ENCODE data around the gene BCHE. TPM values are rescaled to one million over a fixed set of nuclear protein-coding genes. Genes with fewer than 3 reads are reported as not detected.

Gene BCHE
- total RNA-seq (not detected), polyA plus RNA-seq (not detected)

GRCh38 chr3:165837058-165837525 is at the start of gene BCHE:
Gene BCHE, minus strand, starts transcription at chr3:165837423. Its CDS starts 6,390 bp downstream, at chr3:165831033.
- ChIA-PET CTCF (no interaction called here), POLR2A (no interaction called here)
- no peaks in the 10 kb centered on the region for H3K36me3 Mint-ChIP-seq
- H3K4me1 ChIP-seq (ENCODE audit: insufficient read depth, low read length) = no peaks in the 10 kb centered on the region
- DNase-seq = no peak
- peaks cover 0 to 6% (median 2%) of the 10 kb centered on the region in 5 donors for H3K9me3 Mint-ChIP-seq
- no peaks in the 10 kb centered on the region for H3K27me3 Mint-ChIP-seq
- H3K4me3 Mint-ChIP-seq = no peak within 1 kb of the TSS
- H3K4me3 ChIP-seq (ENCODE audit: low read length) = no peak within 1 kb of the TSS
- no peaks in the 10 kb centered on the region for H3K27me3 ChIP-seq (ENCODE audit: insufficient read depth, low read length, poor library complexity, severe bottlenecking)
- H3K4me1 Mint-ChIP-seq = no peaks in the 10 kb centered on the region
- no peaks in the 10 kb centered on the region for H3K9me3 ChIP-seq (ENCODE audit: low read length)
- no peak within 1 kb of the TSS for H3K27ac Mint-ChIP-seq
- no peaks in the 10 kb centered on the region for H3K36me3 ChIP-seq (ENCODE audit: insufficient read depth, low read length)
- no peak within 1 kb of the TSS for H3K27ac ChIP-seq (ENCODE audit: low read depth, low read length)

GRCh38 chr3:165885558-165886270 is 48.5 kb upstream of the BCHE start:
- Mint-ChIP-seq H3K4me3 (no peak overlapping the region), H3K4me1 (no peaks in the 10 kb centered on the region), H3K9me3 (peaks cover 0 to 16% (median 0%) of the 10 kb centered on the region in 5 donors), H3K27ac (no peak overlapping the region), H3K27me3 (no peaks in the 10 kb centered on the region), H3K36me3 (no peaks in the 10 kb centered on the region)
- Histone ChIP-seq H3K4me1 (ENCODE audit: insufficient read depth, low read length) (no peaks in the 10 kb centered on the region), H3K27ac (ENCODE audit: low read depth, low read length) (no peak overlapping the region), H3K4me3 (ENCODE audit: low read length) (no peak overlapping the region), H3K27me3 (ENCODE audit: insufficient read depth, low read length, poor library complexity, severe bottlenecking) (no peaks in the 10 kb centered on the region), H3K9me3 (ENCODE audit: low read length) (no peaks in the 10 kb centered on the region), H3K36me3 (ENCODE audit: insufficient read depth, low read length) (no peaks in the 10 kb centered on the region)
- POLR2A ChIA-PET = no interaction called here
- no peak for DNase-seq
- CTCF ChIA-PET = no interaction called here

- no peaks in the 10 kb centered on the region for H3K27me3 Mint-ChIP-seq
- H3K27me3 ChIP-seq (ENCODE audit: insufficient read depth, low read length, poor library complexity, severe bottlenecking) = no peaks in the 10 kb centered on the region
- no peaks in the 10 kb centered on the region for H3K36me3 Mint-ChIP-seq
- no peaks in the 10 kb centered on the region for H3K4me1 ChIP-seq (ENCODE audit: insufficient read depth, low read length)
- no peak for DNase-seq
- ChIA-PET POLR2A (no interaction called here), CTCF (no interaction called here)
- H3K4me1 Mint-ChIP-seq = no peaks in the 10 kb centered on the region
- H3K27ac ChIP-seq (ENCODE audit: low read depth, low read length) = no peak overlapping the region
- H3K9me3 ChIP-seq (ENCODE audit: low read length) = no peaks in the 10 kb centered on the region
- H3K4me3 Mint-ChIP-seq = no peak overlapping the region
- H3K27ac Mint-ChIP-seq = no peak overlapping the region
- no peak overlapping the region for H3K4me3 ChIP-seq (ENCODE audit: low read length)
- no peaks in the 10 kb centered on the region for H3K36me3 ChIP-seq (ENCODE audit: insufficient read depth, low read length)
- H3K9me3 Mint-ChIP-seq = peaks cover 0 to 16% (median under 1%) of the 10 kb centered on the region in 5 donors
Observed at GRCh38 chr3:165884518-165884917, 47.3 kb upstream of the BCHE start.

- Histone ChIP-seq H3K27me3 (ENCODE audit: insufficient read depth, low read length, poor library complexity, severe bottlenecking) (no peaks in the 10 kb centered on the region), H3K4me3 (ENCODE audit: low read length) (no peak overlapping the region), H3K9me3 (ENCODE audit: low read length) (no peaks in the 10 kb centered on the region), H3K4me1 (ENCODE audit: insufficient read depth, low read length) (no peaks in the 10 kb centered on the region), H3K27ac (ENCODE audit: low read depth, low read length) (no peak overlapping the region), H3K36me3 (ENCODE audit: insufficient read depth, low read length) (no peaks in the 10 kb centered on the region)
- no peak overlapping the region for H3K27ac Mint-ChIP-seq
- ChIA-PET POLR2A (no interaction called here), CTCF (no interaction called here)
- no peaks in the 10 kb centered on the region for H3K36me3 Mint-ChIP-seq
- no peak for DNase-seq
- H3K4me1 Mint-ChIP-seq = no peaks in the 10 kb centered on the region
- H3K9me3 Mint-ChIP-seq = peaks cover 0 to 15% (median 3%) of the 10 kb centered on the region in 5 donors
- H3K4me3 Mint-ChIP-seq = no peak overlapping the region
- H3K27me3 Mint-ChIP-seq = no peaks in the 10 kb centered on the region
Observed at GRCh38 chr3:165883863-165884478, 46.7 kb upstream of the BCHE start.

DNA sequence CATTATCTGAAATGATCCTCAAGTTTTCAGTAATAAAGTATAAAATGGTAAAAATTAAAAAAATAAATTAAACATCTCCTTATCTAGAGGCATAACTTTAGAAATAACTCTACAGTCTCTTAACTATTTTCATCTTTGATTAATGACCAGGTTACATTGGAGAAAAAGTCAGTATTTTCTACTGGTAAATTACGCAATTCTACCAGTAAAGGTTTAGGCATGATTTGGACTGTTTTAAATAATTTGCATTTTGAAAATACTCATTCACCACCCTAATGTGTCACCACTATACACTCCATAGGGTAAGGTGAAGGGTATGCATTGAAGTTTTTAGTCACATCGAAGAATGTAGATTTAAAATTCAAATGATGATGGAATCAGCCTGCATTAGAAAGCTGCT is 45.9 kb upstream of the BCHE start:
- Histone ChIP-seq H3K27ac (ENCODE audit: low read depth, low read length) (no peak overlapping the region), H3K9me3 (ENCODE audit: low read length) (no peaks in the 10 kb centered on the region), H3K4me1 (ENCODE audit: insufficient read depth, low read length) (no peaks in the 10 kb centered on the region), H3K27me3 (ENCODE audit: insufficient read depth, low read length, poor library complexity, severe bottlenecking) (no peaks in the 10 kb centered on the region), H3K36me3 (ENCODE audit: insufficient read depth, low read length) (no peaks in the 10 kb centered on the region), H3K4me3 (ENCODE audit: low read length) (no peak overlapping the region)
- DNase-seq = no peak
- H3K27ac Mint-ChIP-seq = no peak overlapping the region
- ChIA-PET CTCF (no interaction called here), POLR2A (no interaction called here)
- no peaks in the 10 kb centered on the region for H3K36me3 Mint-ChIP-seq
- no peaks in the 10 kb centered on the region for H3K4me1 Mint-ChIP-seq
- H3K4me3 Mint-ChIP-seq = no peak overlapping the region
- H3K27me3 Mint-ChIP-seq = no peaks in the 10 kb centered on the region
- H3K9me3 Mint-ChIP-seq = peaks cover 0 to 11% (median 4%) of the 10 kb centered on the region in 5 donors

DNA sequence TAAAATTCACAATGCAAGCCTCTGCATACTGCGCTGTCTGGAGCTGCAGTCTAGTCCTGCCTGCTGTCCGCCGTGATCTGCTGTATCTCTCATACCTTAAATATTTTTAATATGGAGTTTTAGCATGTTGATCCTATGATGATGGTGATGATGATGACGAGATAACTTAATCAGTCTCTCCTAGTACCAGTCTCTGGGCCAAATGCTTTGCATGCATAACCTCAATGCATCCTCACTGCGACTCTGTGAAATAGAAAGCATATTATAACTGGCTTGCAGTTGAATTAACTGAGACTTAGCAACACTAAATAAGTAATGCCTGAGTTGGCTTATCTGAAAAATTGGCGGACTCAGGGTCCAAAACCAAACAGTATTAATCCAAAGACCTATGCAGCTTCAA is 38.4 kb upstream of the BCHE start:
- H3K9me3 Mint-ChIP-seq = peaks cover 6 to 22% (median 13%) of the 10 kb centered on the region in 5 donors
- H3K27me3 Mint-ChIP-seq = no peaks in the 10 kb centered on the region
- no peaks in the 10 kb centered on the region for H3K36me3 Mint-ChIP-seq
- H3K9me3 ChIP-seq (ENCODE audit: low read length) = no peaks in the 10 kb centered on the region
- no peak overlapping the region for H3K4me3 Mint-ChIP-seq
- no peaks in the 10 kb centered on the region for H3K36me3 ChIP-seq (ENCODE audit: insufficient read depth, low read length)
- H3K27me3 ChIP-seq (ENCODE audit: insufficient read depth, low read length, poor library complexity, severe bottlenecking) = no peaks in the 10 kb centered on the region
- no peaks in the 10 kb centered on the region for H3K4me1 ChIP-seq (ENCODE audit: insufficient read depth, low read length)
- DNase-seq = no peak
- no peak overlapping the region for H3K4me3 ChIP-seq (ENCODE audit: low read length)
- ChIA-PET POLR2A (no interaction called here), CTCF (no interaction called here)
- H3K27ac ChIP-seq (ENCODE audit: low read depth, low read length) = no peak overlapping the region
- H3K4me1 Mint-ChIP-seq = no peaks in the 10 kb centered on the region
- H3K27ac Mint-ChIP-seq = no peak overlapping the region

DNA sequence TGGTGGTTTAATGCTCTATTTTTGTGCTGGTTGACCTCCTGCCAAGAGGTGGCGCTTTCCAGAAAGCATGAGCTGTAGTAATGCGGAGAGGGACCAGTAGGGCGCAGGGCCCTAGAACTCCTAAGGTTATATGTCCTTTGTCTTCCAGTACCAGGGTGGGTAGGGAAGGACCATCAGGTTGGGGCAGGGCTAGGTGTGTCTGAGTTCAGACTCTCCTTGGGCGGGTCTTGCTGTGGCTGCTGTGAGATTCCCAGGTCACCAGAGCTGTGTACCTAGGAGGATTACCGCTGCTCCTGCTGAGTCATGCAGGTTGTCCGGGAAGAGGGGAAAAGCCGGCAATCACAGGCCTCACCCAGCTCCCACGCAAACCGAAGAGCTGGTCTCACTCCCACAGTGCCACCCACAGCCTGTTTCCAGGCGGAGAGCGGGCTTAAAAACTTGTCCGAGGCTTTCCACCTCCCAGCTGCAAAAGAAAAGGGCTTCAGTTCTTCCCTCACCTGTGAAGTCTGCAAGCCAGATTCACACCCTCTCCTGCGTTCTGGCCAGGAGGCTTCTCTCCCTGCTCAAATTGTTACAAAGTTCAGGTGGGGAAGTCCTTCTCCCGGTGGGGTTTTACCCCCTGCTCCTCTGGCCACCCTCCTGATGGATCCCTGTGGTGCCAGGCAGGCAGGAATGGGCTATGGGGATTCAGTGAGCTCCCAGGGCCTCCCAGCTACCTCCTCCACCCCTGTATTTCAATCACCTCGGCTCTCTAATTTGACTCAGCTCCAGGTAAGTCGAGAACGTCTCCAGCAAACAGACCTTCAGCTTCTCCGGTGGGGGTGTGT is 37.7 kb upstream of the BCHE start:
- Mint-ChIP-seq H3K27ac (no peak overlapping the region), H3K4me1 (no peaks in the 10 kb centered on the region), H3K27me3 (no peaks in the 10 kb centered on the region), H3K36me3 (no peaks in the 10 kb centered on the region), H3K4me3 (no peak overlapping the region), H3K9me3 (peaks cover 6 to 22% (median 13%) of the 10 kb centered on the region in 5 donors)
- H3K27ac ChIP-seq (ENCODE audit: low read depth, low read length) = no peak overlapping the region
- no peak overlapping the region for H3K4me3 ChIP-seq (ENCODE audit: low read length)
- no peaks in the 10 kb centered on the region for H3K9me3 ChIP-seq (ENCODE audit: low read length)
- no peaks in the 10 kb centered on the region for H3K4me1 ChIP-seq (ENCODE audit: insufficient read depth, low read length)
- no peak for DNase-seq
- POLR2A ChIA-PET = no interaction called here
- no peaks in the 10 kb centered on the region for H3K36me3 ChIP-seq (ENCODE audit: insufficient read depth, low read length)
- no peaks in the 10 kb centered on the region for H3K27me3 ChIP-seq (ENCODE audit: insufficient read depth, low read length, poor library complexity, severe bottlenecking)
- CTCF ChIA-PET = no interaction called here

DNA sequence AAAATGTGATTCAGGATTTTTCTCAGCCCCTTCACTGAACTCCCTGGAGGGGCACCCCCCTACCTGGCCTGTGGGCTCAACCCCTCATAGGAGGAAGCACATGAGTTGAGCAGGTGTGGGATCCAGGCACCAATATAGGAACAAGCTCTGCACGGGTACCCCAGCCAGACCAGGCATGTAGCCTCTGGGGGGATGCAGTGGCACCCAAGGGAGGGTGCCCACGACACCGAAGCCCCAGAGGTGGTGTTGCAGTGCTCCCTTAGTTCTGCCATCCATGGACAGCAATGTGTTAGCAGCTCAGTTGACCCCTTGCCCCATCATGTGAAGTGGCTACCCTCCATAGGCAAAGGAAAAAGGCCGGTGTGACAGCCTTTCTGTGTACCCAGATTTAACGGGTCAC is 30.9 kb upstream of the BCHE start:
- no peak overlapping the region for H3K27ac ChIP-seq (ENCODE audit: low read depth, low read length)
- no peaks in the 10 kb centered on the region for H3K4me1 Mint-ChIP-seq
- DNase-seq = no peak
- H3K36me3 Mint-ChIP-seq = no peaks in the 10 kb centered on the region
- H3K4me1 ChIP-seq (ENCODE audit: insufficient read depth, low read length) = no peaks in the 10 kb centered on the region
- ChIA-PET CTCF (no interaction called here), POLR2A (no interaction called here)
- peaks cover 0 to 12% (median 7%) of the 10 kb centered on the region in 5 donors for H3K9me3 Mint-ChIP-seq
- no peaks in the 10 kb centered on the region for H3K27me3 ChIP-seq (ENCODE audit: insufficient read depth, low read length, poor library complexity, severe bottlenecking)
- no peak overlapping the region for H3K4me3 ChIP-seq (ENCODE audit: low read length)
- H3K27ac Mint-ChIP-seq = no peak overlapping the region
- no peaks in the 10 kb centered on the region for H3K36me3 ChIP-seq (ENCODE audit: insufficient read depth, low read length)
- no peaks in the 10 kb centered on the region for H3K27me3 Mint-ChIP-seq
- no peak overlapping the region for H3K4me3 Mint-ChIP-seq
- H3K9me3 ChIP-seq (ENCODE audit: low read length) = no peaks in the 10 kb centered on the region
